Measurements from ENCODE around the gene GDI2. TPM values are rescaled to one million over a fixed set of nuclear protein-coding genes. Genes with fewer than 3 reads are reported as not detected.

Gene GDI2
- total RNA-seq, 1 experiment from 2014 or later = 325 TPM

- TF ChIP-seq CTCF (conservative IDR thresholded peaks at IDR 0.05; ENCODE audit: low read depth, low read length) (no peak), EZH2 (IDR thresholded peaks at IDR 0.05; ENCODE audit: borderline replicate concordance, low read depth, low read length, poor library complexity, severe bottlenecking) (no peak)
- ChIA-PET POLR2A (ENCODE audit: low non-redundant PET) (no interaction called here), CTCF (no interaction called here)
- H3K36me3 ChIP-seq (ENCODE audit: insufficient read depth, low read length, poor library complexity, severe bottlenecking) = peaks cover 6% of the 10 kb centered on the region
- intact Hi-C loops (cut with micrococcal nuclease; ENCODE audit: unreplicated experiment) = no loop called here
- H3K9me3 ChIP-seq (ENCODE audit: low read depth, low read length, poor library complexity, severe bottlenecking) = no peaks in the 10 kb centered on the region
- no peak overlapping the region for H3K27ac ChIP-seq (ENCODE audit: low read depth, low read length, poor library complexity, severe bottlenecking)
- no peak overlapping the region for H3K4me3 ChIP-seq (ENCODE audit: low read depth, low read length, poor library complexity, severe bottlenecking)
- no TSS peak for BruUV-seq (replicated peaks)
- no peak for DNase-seq (ENCODE audit: low spot score)
- no peaks in the 10 kb centered on the region for H3K4me1 ChIP-seq (ENCODE audit: insufficient read depth, low read length, poor library complexity, severe bottlenecking)
- no peaks in the 10 kb centered on the region for H3K27me3 ChIP-seq (replicated peaks; ENCODE audit: insufficient read depth, low read depth, low read length, poor library complexity)
Observed at GRCh38 chr10:5719546-5719945, 93.7 kb downstream of the GDI2 start.

Other genes with a start within 250 kb of the GDI2 start
- 11.9 and 17.8 TPM in 2 replicates for gene ASB13, start 146.8 kb downstream of the GDI2 start, total RNA-seq (2021)
- gene TASOR2, start 128.6 kb downstream of the GDI2 start, total RNA-seq (2021) = 82.5 and 94.5 TPM in 2 replicates
- gene ANKRD16, start 76.5 kb upstream of the GDI2 start, total RNA-seq (2021) = 16.2 and 17.3 TPM in 2 replicates
- gene FBH1, start 76.8 kb upstream of the GDI2 start, total RNA-seq (2021) = 84.0 and 87.5 TPM in 2 replicates
- gene IL15RA, start 164.1 kb upstream of the GDI2 start, total RNA-seq (2021) = 1.1 and 1.7 TPM in 2 replicates
- gene IL2RA, start 248.9 kb upstream of the GDI2 start, total RNA-seq (2021) = not detected in 2 replicates

Data from A673 (cell line).